NCI-H82 (cell line): ENCODE data around the gene NEDD4.
"Not testable (repeated sequence)": the region's sequence is repeated elsewhere in the genome, so short reads cannot be mapped to it uniquely, and the experiment has no call there.

Experiments used
- DNase-seq: peaks from one replicate; lab custom pipeline; 2025; lab: John Stamatoyannopoulos, UW

NEDD4 gene

DNA sequence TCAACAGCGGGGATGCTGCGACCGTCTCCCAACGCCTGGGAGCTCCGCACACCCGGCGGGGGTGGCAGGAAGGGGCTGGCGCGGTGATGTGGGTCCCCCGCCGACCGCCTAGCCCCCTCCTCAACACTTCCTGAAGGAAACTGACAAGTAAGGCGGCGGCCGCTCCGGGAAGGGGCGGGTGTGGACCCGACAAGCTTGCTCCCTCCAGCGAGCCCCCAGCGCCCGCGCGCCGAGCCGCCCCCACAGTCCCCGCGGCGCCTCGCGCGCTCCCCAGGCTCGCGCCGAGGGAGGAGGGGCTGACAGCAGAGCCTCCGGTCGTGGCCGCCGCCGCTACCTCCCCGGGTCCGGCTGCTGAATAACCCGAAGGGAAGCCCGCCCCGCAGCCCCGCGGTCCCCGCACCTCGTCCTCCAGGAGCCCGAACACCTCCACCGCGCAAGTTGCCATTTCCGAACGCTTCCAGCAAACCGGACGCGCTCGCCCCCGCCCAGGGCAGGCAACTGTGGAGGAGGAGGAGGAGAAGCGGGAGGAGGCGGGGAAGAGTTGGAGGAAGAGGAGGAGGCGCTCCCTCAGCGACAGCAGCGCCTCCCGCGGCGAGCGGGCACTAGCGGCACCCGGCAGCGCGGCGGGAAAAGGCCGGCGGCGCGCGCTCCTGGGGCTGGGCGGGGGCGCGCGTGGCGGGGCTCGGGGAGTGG, at the start of gene NEDD4:
Gene NEDD4 (minus strand): TSS at position 502 of the 693 bp plus-strand sequence. CDS start 57 bp downstream, at position 445.
- DNase-seq = peak; percentile 95

DNA sequence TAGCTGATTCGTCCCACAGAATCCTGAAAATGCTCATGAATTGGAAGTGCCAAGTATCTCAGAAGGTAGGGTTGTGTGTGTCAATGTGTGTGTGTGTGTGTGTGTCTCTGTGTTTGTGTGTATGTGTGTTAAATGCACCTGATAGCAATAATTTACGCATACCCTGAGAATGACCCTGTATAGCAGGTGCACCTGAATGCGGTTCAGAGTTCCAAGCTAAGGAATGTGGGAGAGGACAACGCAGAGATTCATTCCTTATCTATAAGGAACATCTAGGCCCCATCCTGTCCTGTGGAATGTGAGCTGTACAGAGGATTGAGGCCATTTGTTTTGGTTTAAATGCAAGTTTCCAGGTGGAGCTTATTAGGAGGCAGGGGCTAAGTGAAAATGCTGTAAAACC, 49.1 kb upstream of the NEDD4 start:
- DNase-seq = no peak

DNA sequence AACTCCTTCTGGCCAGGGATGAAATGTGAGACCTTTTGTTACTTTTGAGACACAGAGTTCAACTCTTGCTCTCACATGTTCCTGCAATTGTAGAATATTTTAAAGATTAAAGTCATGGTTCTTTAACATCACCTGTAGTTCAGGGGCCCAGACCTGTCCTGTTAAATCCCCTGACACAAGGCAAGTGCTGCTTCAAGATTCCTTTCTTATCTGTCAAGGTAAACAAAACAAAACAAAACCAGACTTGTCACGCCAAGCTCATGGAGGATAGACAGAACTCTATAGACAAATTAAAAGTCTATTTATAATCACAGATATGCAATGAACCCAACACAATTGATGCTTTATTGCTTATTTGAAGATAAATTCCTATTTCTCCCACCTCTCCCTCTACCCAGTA, 48.6 kb upstream of the NEDD4 start:
- no peak for DNase-seq

DNA sequence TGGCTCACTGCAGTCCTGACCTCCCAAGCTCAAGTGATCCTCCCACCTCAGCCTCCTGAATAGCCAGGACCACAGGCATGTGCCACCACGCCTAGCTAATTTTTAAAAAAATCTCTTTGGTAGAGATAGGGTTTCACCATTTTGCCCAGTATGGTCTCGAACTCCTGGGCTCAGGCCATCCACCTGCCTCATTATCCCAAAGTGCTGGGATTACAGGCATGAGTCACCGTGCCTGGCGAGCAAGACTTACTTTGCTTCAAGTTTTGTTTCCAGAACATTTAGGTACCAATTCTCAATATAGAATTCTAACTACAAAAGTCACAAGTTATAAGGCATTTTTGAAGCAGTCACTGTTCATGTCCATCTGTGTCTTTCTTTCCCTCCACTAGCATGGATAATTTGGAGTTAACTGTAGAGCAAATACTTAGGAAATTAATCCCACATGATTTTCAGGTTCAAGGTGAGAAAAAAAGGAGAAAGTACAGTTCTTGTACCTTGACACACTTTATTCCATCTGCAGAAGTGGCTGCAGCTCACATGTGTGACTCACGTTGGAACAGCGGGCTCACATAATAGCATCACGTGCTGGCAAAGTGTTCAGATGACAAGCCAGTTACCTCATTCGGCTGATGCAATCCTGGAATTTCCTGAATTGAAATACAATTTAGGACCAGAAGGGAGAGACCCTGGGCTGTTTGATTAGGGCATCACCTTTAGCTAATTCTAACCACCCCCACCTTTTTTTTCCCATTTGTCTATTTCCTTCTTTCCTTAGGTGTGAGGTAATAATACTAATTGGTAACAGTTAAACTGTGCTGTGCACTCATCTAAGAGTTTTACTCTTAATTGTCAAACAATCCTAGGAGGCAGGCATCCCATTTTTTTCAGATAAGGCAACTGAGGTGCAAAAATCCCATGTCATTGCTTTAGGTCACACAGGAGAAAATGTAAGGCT, 46.9 kb upstream of the NEDD4 start:
- peak; percentile 50 for DNase-seq

DNA sequence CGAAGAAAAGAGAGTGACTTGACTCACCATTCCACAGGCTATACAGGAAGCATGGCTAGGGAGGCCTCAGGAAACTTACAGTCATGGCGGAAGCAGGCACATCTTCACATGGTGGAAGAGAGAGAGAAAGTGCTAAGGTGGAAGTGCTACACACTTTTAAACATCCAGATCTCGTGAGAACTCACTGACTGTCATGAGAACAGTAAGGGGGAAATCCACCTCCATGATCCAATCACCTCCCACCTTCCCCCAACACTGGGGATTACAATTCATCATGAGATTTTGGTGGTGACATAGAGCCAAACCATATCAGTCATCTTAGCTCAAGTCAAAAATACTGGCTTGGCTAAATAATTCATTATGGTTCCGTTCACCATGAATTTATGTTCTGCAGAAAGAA, 45.3 kb upstream of the NEDD4 start:
- peak; percentile 23 for DNase-seq

DNA sequence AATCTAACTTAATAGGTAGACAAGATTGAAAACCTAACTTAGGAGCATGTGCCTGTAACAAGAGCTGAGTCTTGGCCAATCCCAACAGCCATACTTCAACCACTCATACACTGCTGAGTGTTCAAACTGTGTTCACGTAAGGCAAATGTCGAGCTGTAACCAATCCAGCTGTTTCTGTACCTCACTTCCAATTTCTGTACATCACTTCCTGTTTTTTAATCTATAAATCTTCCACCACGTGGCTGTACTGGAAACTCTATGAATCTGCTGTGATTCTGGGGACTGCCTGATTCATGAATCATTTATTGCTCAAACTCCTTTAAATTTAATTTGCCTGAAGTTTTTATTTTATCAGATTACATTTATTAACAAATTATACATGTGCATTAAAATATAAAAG, 44.6 kb upstream of the NEDD4 start:
- DNase-seq = no peak

DNA sequence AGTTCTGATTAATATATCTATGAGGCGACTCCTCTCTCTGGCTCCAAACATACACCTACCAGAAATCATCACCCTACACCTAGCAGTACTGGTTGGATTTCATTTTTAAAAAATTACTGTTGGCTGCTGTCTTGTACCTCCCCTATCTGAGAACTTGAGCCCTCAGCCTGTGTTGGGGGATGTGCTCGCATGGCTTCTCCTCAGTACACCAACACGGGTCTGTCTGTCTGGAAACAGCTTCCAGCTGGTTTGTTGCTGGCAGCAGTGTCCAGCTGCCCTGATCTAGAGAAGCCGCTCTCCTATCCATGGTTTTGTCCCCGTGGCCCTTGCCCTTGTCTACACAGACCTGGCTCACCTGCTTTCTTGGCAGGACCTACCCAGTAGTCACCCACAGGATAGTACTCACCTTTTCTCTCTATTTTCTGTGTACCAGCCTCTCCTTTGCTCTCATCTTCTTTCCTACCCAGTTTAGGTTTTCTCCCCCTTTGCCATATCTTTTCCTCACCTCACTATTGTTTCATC, 43.2 kb upstream of the NEDD4 start:
- no peak for DNase-seq

DNA sequence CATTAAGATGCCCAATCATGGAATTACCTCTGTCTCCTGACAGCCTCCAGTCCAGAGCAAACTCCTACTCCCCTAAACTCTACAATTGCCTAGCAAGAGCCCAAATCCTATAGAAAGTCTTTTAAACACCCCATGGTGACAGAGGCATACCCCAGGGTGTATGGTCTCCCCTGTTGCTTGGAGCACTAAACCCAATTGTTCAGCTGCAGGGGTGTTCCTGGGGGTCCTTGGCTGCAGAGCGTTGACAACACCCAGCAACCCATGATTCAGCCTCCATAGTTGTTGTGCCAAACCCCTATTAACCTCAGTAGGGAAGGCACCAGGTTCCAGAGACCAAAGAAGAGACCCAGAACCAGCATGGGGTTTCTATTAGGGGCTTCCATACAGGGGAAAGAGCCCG, 41.8 kb upstream of the NEDD4 start:
- DNase-seq = no peak

DNA sequence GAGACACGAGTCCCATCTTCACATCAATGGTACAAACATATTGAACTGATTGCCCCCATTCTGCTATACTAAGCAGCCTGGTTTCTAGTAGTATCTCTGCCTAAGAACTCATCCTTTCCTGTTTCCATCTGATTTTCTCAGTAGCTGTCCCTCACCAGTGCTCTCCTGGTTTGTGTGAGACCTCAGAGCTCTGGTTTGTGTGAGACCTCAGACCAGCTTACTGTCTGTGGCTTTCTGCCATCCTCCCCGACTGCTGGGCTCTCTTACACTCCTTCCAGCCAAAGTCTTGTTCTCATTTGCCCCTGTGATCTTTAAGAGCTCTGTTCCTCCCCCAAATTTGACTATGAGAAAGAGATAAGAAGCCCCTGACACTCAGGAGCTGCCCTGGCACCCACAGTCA, 41.1 kb upstream of the NEDD4 start:
- DNase-seq = no peak

DNA sequence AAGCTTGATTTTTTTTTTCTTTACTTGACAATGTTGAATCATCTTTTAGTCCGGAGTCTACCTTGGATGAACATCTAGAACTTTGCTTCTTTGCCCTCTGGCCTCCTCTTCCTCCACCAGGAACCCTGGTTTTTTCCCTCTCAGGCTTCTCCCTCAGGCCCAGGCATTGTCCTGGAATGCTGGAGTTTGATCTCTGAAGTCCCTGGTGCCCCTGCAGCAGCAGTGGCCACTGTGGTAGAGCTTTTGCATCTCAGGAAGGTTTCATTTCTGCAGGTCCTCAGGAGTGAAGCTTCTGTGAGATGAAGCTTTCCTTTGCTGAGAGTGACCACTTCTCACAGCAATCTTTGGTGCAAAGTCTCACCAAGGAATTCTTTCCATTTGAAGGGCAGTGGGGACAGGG, 39.0 kb upstream of the NEDD4 start:
- no peak for DNase-seq

DNA sequence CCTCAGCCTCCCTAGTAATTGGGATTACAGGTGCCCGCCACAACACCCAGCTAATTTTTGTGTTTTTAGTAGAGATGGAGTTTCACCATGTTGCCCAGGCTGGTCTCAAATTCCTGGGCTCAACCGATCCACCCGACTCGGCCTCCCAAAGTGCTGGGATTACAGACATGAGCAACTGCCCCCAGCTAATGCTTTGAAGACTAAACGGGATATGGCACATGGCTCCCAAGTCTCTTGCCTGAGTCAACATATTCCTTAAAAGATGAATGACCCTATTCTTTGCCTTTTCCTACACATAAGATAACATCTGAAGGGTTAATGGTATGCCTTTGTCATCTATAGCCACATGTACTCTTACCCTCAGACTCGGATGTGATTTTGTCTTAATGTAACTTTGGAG, 38.4 kb upstream of the NEDD4 start:
- DNase-seq = no peak

DNA sequence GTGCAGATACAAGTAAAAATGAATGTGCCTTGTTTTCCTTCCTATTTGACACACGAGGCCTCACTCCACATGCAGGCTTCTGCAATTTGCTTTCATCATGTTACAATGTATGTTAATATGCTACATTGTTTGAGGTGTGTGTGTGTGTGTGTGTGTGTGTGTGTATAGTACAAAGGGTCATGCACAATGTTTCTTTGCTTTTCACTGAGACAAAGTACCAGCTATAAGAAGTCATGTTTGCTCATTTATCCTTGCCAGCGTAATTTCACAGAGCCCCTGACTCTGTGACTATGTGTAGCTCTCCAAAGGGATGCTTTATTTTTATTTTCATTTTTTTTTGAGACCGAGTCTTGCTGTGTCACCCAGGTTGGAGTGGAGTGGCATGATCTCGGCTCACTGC, 38.0 kb upstream of the NEDD4 start:
- no peak for DNase-seq

DNA sequence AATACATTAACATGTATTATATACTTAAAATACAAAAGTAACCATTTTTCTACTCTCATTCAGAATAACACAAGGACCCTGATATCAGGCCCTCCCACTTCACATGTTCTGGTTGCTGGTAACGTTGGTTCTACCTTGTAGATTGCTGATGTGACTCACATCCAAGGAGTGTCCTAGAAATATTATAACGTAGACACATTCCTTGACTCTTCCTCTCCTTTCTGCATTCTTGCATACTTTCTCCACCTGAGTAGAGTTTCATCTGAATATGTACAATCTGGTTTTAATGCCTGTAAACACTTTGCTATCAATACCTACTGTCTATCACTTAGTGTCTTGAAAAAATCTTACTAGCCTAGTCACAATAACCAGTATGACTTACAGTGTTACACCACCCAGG, 35.0 kb upstream of the NEDD4 start:
- no peak for DNase-seq

DNA sequence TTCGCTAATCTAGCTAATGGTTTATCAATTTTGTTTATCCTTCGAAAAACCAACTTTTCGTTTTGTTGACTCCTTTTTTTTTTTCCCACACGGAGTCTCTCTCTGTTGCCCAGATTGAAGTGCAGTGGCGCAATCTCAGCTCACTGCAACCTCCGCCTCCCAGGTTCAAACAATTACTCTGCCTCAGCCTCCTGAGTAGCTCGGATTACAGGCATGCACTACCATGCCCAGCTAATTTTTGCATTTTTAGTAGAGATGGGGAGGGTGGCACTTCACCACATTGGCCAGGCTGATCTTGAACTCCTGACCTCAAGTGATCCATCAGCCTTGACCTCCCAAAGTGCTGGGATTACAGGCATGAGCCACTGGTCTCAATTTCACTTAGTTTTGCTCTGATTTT, 29.7 kb upstream of the NEDD4 start:
- DNase-seq = not testable (repeated sequence)

DNA sequence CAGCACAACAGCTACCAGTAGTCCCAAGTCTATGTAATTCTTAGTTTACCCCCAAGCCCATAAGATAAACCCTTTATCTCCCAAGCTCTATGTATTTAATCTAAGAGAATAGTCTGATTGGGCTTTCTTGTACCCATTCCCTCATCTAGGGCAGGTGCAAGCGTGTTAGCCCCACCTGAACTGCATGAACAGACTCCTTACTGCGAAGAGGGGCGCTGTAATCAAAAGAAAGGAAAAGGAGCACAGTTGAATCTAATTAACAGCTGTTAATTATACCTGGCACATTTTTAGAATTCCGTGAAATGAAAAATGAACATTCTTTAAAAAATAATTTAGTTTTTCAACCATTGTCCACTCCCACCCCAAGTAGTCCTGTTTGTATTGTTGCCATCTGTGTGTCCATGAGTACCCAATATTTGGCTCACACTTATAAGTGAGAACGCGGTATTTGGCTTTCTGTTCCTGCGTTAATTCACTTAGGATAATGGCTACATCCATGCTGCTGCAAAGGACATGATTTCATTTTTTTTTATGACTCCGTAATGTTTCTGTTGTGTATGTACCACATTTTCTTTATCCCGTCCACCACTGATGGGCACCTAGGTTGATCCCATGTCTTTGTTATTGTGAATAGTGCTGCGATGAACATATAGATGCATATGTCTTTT, 26.5 kb upstream of the NEDD4 start:
- no peak for DNase-seq

DNA sequence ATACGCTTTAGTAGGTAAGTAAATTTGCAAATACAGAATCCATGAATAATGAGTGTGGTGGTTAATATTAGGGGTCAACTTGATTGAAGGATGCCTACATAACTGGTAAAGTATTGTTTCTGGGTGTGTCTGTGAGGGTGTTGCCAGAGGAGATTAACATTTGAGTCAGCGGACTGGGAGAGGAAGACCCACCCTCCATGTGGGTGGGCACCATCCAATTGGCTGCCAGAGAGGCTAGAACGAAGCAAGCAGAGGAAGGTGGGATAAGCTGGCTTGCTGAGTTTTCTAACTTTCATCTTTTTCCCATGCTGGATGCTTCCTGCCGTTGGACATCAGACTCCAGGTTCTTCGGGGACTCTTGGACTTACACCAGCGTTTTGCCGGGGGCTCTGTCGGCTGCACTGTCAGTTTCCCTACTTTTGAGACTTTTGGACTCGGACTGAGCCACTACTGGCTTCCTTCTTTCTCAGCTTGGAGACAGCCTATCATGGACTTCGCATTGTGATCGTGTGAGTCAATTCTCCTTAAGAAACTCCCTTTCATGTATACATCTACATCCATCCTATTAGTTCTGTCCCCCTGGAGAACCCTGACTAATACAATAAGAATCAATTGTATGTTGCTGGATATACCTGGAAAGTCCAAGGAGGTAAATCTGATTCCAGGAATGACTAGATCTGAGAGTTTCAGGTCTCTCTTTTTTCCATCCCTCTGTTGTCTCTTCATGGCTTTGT, 25.8 kb upstream of the NEDD4 start:
- peak; percentile 52 for DNase-seq

DNA sequence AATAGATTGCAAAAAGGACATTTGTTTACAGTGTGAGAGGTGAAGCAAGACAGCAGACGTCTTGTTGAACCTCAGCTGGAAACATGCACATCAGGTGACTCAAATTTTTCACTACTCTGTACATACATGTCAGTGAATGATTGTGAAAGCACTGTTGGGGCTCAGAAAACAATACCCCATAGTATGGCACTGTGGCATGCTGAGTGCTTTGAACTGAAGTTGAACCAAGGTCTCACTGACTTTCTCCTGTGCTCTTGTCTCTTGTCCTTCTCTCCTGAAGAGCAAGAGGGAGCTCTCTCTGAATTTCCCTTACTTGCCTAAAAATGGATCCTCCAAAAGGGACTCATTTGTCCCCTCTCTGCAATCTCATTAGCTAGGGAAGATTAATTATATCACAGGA, 24.5 kb upstream of the NEDD4 start:
- peak; percentile 10 for DNase-seq

DNA sequence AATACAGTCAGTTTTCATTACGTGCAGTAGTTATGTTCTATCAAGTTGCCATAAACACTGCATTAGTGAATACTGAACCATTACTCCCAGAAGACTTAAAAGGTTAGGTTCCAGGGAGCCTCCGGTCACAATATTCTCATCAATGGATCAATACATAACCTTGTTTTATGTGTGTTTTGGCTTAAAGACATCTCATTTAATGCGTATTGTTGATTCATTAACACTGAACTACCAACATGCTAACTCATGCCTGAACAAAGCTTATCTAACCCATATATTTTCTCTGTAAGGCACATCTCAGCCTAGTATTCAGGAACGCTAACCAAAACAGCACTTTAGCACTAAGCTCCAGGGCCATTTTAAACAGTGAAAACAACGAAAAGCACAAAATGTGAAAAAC, 24.1 kb upstream of the NEDD4 start:
- no peak for DNase-seq

DNA sequence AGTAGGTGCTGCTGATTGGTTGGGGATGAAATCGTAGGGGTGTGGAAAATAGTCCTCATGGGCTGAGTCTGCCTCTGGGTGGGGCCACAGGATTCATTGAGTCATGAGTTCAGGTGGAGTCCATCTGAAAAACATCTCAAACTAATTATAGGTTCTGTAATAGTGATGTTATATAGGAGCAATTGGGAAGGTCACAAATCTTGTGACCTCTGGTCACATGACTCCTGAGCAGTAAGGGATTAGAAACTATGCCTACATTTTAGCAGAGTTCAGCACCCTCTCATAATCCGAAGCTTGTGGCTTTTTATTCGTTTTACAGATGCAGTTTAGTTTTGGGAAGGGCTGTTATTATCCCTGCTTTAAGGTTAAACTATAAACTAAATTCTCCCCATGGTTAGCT, 22.9 kb upstream of the NEDD4 start:
- no peak for DNase-seq

DNA sequence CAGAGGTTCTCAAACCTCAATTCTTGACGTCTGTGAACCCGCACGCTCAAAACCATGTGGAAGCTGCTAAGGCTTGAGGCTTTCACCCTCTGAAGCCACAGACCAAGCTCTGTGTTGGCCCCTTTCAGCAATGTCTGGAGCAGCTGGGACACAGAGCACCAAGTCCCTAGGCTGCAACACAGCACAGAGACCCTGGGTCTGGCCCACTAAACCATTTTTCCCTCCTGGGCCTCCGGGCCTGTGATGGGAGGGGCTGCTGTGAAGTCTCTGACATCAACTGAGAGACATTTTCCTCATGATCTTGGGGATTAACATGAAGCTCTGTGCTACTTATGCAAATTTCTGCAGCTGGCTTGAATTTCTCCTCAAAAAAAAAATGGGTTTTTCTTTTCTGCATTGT, 21.3 kb upstream of the NEDD4 start:
- DNase-seq = no peak

DNA sequence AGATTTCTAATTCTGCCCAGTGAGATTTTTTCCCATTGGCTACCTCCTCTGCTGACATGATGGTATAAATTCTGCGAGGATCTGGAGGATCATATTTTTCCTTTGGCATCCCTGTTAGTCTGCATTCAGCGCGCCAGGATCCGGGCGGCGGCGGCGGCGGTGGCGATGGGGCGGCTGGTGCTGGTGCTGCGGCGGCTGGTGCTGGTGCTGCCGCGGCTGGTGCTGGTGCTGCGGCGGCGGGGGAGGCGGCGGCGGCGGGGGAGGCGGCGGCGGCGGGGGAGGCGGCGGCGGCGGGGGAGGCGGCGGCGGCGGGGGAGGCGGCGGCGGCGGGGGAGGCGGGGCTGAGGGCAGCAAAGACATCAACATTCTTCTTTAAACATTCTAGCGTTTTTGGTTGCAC, 13.6 kb upstream of the NEDD4 start:
- DNase-seq = not testable (repeated sequence)

DNA sequence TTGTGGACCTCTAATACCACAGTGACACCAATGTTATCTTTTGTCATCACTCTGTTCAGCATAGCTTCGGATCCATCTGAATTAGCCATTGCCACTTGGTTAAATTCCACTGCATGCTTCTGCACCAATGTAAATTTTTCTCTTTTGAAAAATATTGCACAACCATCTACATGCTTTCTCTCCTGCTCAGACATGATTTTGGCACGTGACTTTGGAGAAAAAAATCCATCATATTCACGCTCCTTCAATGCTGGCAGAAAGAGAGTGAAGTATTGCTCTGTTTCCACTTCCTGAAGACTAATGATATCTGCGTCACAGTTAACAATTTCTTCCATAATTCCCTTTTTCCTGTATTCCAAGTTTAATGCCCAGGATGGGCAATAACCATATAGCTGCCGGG, 13.0 kb upstream of the NEDD4 start:
- DNase-seq = not testable (repeated sequence)
